HG03064 (cell line): Measurements from ENCODE around the gene RASL10B.

Source experiments
- ATAC-seq: cut with Tn5 transposase; IDR thresholded peaks from one replicate; pipeline ENCODE4 v1.9.1; 2021; ENCODE audit warnings: low read depth; ENCODE audit not compliant: unreplicated experiment

The RASL10B gene

DNA sequence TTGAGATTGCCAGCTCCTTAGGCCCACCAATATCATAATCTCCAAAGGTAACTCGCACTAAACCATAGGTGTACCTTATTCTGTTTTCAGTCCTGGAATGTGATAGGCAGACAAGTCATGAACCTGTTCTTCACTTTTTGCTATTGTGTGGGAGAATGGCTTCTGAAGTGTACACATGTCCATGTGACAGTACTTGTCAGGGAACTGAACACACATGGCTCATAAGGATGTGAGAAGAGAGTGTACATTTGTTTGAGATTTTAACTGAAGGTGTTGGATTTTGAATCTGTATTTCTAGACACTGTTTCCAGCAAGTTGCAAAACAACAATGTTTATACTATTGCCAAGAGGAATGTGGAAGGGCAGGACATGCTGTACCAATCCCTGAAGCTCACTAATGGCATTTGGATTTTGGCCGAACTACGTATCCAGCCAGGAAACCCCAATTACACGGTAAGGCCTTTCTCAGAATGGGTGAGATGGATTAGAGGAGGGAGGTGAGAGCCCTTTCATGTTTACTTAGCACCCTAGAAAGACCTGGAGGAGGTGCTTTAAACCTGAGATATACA lies 14.5 kb upstream of the RASL10B start:
- ATAC-seq: no peak

DNA sequence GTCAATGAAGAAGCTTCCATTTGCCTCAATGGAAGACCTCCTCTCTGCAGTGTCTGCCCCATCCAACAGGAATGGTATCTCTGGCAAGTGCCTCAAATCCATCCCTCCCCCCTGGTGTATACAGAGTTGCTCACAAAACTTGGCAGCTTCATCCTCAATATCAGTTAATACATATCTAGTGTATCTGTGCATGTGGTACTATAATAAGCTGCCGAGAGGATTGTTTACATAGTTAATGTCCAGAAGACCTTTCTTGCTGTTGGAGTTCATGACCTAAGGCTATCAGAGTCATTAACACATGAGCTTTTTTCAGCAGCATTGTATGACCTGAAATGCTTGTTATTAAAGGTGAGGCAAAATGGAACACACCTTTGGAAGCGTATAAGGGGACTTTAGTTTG lies 14.0 kb upstream of the RASL10B start:
- no peak for ATAC-seq

DNA sequence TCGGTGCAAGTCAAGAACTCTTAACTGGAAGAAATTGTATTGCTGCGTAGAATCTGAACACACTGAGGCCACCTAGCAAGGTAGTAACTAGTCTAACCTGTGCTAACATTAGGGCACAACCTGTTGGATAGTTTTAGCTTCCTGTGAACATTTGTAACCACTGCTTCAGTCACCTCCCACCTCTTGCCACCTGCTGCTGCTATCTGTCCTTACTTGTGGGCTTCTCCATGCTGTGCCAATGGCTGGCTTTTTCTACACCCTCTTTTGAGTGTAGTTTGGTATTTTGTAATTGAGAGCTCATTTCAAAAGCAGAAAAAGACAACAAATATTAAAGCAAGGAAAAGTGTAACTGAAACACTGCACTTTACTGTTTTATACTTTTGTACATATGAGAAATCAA lies 7.7 kb upstream of the RASL10B start:
- ATAC-seq: no peak

DNA sequence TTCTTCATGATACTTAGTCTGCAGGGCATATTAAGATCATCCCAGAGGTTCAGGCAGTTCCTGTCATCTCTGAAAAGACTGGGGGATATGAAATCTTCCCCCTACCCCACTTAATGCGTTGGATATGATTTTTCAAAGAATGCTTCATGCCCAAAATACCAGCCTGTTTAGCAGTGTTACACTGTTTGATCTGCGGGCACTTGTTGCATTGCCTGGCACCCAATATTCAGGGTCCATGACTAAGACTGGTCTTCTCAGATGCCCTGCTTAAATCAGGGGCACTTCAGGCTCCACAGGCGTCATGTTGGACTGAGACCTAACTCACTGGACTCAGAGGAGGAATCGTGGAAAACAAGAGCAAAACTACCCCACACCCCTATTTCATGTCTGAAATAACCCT lies 6.4 kb upstream of the RASL10B start:
- ATAC-seq: no peak

DNA sequence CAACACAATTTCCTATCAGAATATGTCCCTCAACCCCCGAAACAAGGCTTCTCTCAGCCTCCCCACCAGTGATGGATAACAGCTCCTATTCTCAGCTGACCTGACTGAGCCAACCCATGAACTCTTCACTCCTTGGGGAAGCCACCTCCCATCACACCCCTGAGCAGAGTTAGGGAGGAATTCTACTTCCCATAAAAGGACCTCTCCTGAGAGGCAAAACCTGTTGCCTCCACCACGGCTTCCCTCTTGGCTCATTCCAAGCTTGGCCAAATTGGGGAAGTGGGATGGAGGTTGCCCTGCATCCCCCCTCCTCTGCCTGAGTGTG lies 5.7 kb upstream of the RASL10B start:
- ATAC-seq: no peak

DNA sequence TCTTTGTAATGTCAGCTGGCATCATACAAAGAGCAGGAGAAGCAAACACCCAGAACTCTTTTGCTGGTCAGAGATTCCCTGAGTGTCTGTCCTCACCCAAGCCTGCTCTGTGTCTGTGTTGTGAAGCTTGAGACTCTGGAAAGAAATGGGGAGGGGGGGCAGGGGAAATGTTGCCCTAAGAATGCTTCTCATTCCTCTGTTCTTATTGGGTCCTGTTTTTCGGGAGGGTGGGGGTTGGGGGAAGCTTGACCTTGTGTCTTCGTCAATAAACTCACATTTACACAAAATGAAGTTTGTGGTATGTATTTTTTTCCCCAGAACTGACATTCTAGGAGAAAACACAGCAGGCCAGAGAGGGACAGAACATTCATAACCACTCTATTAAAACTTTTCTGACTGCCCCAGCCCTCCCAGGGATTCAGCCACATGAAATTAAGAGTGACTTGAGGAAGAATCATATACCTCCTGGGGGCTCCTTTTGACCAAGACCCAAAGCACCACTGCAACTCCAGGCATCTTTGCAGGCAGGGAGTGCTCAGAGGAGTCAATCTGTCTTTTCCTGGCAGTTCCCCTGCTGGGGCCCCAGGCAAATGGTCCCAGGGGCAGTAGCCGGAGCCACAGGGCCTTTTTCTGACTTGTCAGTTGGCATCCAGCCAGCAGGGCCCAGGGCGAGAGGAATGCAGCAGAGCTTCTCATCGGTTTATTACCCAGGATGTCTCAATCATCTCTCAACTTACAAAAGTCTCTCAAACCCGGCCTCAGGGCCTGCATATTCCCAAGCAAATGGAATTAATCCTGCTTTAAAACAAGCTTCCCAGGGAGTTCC lies 5.1 kb upstream of the RASL10B start:
- ATAC-seq: no peak

DNA sequence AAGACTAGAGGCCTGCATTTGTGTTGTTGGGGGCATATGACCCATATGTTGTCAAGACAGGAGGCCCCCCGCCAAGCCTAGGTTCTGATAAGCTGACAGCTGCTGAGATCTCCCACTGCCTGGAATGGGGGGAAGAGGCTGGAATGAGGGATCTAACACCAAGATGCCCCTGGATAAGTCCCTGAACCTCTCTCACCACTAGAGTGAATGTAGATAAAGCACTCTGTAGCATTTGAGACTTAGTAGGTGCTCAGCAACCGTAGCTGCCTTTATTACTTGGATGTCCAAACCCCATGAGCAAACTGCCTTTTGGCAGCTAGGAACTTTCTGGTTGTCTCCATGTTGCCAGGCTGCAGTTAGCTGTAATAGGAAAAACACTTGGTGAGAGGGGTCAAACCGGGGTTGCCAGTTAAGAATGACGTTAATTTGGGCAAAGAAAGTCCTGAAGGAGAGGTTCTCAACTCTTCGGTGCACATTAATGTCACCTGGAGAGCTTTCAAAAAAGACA lies 4.4 kb upstream of the RASL10B start:
- ATAC-seq: no peak

DNA sequence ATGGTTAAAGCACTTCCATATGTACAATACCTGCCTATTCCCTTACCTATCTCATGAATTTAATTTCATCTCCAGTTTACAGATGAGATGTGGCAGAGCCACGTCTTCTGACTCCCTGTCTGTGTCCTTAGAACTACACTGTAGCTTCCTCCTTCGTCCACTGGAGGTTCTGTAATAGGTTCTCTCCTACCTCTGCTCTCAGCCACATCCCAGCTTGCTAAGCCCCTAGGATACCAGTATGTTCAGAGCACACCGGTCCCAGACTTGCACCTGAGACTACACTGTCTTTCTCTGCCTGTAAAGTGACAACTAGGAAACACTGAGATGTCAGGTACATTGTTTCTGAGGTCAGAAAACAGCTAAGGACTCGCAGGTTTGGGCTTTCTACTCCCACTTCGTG lies 3.8 kb upstream of the RASL10B start:
- ATAC-seq: no peak

DNA sequence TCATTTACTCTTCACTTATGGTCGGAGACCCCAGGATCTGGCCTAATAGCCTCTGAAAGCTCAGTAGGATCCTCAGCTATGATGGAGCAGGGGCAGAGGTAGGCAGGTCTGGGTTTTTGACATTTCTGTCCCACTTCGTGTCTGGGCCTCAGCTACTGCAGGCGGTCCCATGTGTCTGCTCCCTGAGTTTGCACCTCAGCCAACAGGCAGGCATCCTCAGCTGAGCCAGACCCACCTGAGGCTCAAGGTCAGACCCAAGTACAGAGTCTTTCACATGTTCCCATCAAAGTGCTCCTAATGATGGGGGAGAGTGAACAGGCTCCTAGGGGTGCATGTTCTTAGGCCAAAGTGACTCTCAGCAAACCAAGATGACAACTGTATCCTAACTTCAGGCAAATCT lies 2.9 kb upstream of the RASL10B start:
- no peak for ATAC-seq

DNA sequence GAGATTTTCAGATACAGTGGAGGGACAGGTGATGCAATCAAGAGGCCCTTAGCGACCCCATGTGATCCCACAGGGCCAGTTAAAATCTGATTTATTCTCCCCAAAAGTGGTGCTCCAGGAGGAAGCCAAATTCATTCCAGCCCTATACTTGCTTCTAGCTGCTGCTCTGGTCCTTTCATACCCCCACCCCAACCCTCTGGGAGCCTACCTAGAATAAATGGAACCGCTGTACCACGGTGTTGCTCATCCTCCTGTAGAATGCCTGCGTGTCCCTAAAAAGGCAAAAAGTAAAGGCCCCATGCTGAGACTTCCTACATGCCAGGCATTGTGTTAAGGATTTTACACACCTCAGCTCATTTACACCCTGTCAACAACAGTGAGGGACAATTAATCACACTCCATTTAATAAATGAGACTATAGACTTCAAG lies 2.0 kb upstream of the RASL10B start:
- ATAC-seq: no peak

DNA sequence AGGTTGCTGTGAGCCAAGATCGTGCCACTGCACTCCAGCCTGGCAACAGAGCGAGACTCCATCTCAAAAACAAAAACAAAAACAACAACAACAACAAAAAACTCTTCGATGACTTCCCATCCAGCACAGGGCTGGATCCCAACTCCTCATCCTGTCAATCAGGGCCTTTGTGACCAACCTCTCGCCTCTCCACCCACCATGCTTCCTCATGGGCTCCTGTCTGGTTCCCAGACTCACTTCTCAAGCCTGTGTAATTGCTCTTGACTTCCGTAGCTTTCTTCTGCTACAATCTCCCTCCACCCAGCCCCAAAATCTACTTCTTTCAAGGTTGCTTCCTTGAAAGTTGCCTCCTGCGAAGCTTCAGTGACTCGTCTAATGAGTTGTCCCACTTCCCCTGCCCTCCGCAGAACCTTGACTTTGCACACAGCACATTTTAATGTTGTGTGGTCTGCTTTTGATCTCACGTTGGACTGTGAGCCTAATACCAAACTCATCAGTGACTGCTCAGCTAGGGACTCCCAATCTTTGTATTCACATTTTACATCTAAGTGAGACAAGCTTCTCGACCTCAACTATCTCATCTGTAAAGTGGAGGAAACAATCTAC lies 936 bp upstream of the RASL10B start:
- no peak for ATAC-seq

DNA sequence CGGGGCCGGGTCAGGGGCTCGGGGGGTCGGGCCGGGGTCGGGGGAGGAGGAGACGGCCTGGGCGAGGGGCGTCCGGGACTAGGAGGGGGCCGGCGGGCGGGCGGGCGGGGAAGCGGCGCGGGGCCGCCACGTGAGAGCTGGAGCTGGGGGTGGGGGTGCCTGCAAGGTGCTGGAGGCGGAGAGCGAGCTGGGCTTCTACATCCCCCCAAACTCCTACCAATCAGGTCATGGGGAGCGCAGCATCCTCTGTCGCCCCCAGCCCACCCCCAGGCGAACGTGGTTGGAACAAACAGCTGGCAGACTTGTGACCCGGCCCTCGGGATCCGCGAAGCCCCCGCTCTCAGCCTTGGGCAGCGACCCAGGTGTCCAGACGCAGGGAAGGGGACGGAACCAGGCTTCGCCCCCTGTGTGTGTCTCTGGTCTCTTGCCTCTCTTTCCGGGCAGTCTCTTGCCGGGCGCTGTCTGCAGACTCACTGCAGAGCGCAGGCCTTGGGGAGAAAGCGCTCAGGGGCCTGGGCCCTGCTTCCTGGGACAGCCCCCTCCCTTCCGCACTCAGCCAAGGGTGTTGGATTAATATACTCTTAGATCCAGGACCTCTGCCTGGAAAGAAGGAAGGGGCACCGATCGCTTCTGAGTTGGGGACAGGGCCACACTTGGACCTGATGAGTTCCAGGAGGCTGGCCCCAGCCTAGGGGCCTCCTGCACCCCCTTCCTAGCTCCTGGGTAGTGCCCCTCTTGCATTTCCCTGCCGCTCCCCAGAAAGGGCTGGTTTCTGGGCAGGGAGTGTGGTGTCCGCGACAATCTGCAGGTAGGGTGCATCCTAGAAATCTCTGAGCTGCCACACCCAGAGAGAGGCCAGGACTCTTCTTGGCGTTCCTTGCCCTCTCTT lies 722 bp downstream of the RASL10B start:
- no peak for ATAC-seq

DNA sequence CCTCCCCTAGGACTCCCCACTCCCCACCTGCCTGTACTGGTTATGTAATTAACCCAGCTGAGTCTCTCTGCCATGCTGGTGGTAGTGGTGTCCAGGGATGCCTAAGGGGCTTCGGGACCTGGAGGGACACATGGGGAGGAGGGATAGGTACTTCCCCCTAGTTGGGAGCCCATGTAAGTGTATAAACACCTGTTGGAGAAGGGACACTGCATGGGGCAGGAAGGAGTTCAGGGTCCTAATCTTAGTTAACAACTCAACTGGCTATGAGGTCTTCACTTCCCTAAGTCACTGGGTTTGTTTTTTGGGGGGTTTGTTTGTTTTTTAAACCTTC lies 1.3 kb downstream of the RASL10B start:
- no peak for ATAC-seq

DNA sequence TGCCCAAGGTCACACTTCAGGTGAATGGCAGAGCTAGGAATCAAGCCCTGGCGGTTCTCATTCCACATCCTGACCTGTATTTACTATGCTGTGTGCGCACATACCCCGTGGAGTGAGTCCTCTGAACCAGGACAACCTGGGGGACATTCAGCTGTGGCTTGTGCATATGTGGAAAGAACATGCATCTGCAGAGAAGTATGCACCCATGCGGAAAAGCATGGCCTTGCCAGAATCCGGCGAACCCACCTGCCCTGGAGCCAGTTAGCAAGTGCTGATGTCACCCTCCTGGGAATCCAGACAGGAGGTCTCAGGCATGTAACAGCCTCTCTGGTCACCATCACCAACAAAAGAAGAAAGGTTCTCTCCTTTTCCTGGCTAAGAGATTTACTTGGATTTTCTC lies 1.9 kb downstream of the RASL10B start:
- ATAC-seq: no peak

DNA sequence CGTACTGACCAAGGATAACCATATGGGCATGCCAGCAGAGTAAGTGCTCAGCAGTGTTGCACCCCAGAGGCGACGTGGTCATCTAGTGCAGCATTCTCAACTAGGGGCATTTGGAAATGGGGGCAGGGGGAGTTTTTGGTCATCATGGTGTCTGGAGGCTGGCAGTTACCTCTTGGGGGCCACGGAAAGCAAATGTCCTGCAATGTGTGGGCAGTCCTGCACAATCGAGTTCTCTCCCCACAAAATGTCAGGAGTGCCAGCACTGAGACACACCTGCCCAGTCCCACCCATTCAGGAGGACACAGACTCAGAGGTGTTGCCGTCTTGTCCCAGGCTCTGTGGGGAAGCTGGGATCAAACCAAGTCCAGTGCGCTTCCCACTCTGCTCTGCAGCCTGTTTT lies 3.0 kb downstream of the RASL10B start:
- ATAC-seq: no peak

DNA sequence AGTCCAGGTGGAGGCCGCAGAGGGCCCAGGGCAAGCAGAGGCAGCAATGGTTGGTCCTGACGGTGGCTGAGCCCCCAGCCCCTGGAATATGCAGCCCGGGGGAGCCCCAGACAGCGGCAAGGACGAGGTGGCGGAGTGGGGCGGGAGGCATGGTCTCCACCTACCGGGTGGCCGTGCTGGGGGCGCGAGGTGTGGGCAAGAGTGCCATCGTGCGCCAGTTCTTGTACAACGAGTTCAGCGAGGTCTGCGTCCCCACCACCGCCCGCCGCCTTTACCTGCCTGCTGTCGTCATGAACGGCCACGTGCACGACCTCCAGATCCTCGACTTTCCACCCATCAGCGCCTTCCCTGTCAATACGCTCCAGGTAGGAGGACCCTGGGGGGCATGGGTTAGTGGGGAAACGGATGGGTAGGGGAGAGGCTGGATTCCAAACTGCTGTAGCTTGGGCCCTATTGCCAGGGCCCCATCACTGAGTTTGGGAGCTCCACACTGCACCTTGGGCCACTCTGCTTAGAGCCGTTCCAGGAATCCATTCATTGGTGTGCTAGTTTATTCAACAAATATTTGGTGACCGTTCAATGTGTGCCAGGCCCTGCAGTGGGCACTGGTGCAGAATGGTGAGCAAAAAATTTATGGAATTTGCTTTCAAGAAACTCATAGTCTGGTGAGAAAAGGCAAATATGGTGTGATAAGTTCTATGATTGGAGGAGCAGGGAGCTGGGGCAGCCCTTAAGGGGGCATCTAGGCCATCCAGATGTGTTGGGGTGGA lies 3.8 kb downstream of the RASL10B start:
- ATAC-seq: no peak

DNA sequence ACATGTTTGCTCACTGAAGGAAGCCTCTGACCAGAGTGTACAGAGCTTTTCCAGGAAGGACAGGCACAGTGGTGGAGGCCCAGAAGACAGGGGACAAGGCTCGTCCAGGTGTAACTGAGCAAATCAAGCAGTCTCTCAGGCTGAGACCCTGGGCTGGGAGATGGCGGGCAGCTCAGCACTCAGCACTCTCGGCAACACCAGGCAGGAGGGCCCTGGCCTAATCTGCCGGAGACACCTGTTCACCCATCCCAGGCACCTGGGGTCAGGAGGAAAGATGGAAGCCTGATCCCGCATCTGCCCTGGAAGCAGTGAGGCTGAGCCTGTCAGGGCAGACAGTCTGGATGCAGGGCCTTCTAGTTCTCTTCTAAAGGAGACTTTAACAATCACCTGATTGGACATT lies 4.8 kb downstream of the RASL10B start:
- ATAC-seq: no peak

DNA sequence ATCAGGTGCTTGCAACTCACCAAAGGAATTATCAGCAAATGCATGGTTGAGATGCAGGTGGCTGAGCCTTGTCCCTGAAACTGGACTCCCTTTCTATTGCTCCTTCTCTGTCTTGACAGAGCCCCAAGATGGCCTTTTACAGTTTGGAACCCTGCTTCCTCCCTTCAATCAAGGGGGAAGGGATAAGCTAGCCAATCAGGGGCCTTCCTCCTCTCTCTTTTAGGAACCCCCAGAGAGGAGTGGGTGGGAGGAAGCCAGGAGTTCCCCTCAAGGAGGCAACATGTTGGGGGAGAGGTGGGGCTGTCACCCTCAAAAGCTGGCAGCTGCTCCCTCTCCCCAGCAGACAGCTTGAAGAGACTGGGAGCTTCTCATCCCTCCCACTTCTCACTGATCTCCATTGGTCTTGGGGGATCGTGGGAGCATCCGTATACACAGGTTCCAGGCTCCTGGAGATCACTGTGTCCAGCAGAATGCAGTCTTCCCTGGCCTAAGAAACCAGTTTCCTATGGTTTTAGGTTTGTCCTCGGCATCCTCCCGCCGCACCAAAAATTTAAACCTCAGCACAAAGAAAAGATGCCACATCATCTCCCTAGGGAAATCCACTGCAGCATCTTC lies 7.2 kb downstream of the RASL10B start:
- no peak for ATAC-seq

DNA sequence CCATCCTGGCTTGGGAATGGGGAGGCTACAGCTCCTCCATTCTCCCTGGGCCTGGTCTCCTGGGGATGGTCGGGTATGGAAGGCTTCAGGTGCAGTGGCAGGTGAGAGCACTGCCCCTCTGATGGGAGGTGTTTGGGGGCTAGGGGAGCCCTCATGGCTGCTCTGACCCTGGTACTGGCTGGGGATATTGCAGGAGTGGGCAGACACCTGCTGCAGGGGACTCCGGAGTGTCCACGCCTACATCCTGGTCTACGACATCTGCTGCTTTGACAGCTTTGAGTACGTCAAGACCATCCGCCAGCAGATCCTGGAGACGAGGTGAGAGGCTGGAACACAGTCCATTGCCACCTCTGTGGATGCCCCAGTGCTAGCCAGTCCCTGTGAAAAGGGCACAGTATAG lies 8.8 kb downstream of the RASL10B start:
- ATAC-seq: no peak
